RWPE2 (cell line): Measurements from ENCODE around the gene CDK5RAP3.
A peak's percentile ranks its signal among the peaks of the same experiment; 100 is the strongest.

ENCODE experiments used
- ATAC-seq: fragments of 200-7000 bp; cut with Tn5 transposase; 3 replicates; pipeline ENCODE4 v1.9.1; 2021; ENCODE audit warnings: low read depth
- DNase-seq: peaks from one replicate; pipeline ENCODE4 v3.0.0-alpha.2; 2020; ENCODE audit warnings: low spot score
- H3K27ac ChIP-seq: fragments of 450-650 bp; 2 replicates; pipeline ENCODE4 v1.5.1; 2017; ENCODE audit warnings: mild to moderate bottlenecking; ENCODE audit not compliant: poor library complexity, severe bottlenecking
- H3K27me3 ChIP-seq: fragments of 250-450 bp; sonication (Bioruptor Pico); 2 replicates; pipeline ENCODE4 v1.5.1; 2021; ENCODE audit warnings: mild to moderate bottlenecking, moderate library complexity; ENCODE audit not compliant: insufficient read depth, poor library complexity, severe bottlenecking
- H3K36me3 ChIP-seq: fragments of 250-450 bp; sonication (Bioruptor Pico); 2 replicates; pipeline ENCODE4 v1.5.1; 2020; ENCODE audit warnings: low read depth, mild to moderate bottlenecking, moderate library complexity
- H3K4me1 ChIP-seq: fragments of 250-450 bp; sonication (Bioruptor Pico); 2 replicates; pipeline ENCODE4 v1.5.1; 2021; ENCODE audit warnings: mild to moderate bottlenecking, moderate library complexity; ENCODE audit not compliant: insufficient read depth, poor library complexity, severe bottlenecking
- H3K4me3 ChIP-seq: fragments of 250-450 bp; sonication (Bioruptor Pico); 2 replicates; pipeline ENCODE4 v1.5.1; 2021; ENCODE audit warnings: mild to moderate bottlenecking, moderate library complexity; ENCODE audit not compliant: severe bottlenecking
- H3K9me3 ChIP-seq: fragments of 250-450 bp; sonication (Bioruptor Pico); 2 replicates; pipeline ENCODE4 v1.5.1; 2021; ENCODE audit warnings: mild to moderate bottlenecking, moderate library complexity; ENCODE audit not compliant: severe bottlenecking
- CTCF ChIP-seq: fragments of 450-650 bp; IDR thresholded peaks from one replicate; pipeline ENCODE4 v1.5.1; 2017; ENCODE audit warnings: mild to moderate bottlenecking, moderate library complexity; ENCODE audit not compliant: poor library complexity, severe bottlenecking

Gene CDK5RAP3

GRCh38 chr17:48025040-48025903 lies 54.4 kb downstream of the CDK5RAP3 start:
- DNase-seq (peak; percentile 99), ATAC-seq (peak; percentile 64)
- Histone ChIP-seq H3K4me3 (peak overlapping the region; percentile 29), H3K9me3 (no peaks in the 10 kb centered on the region), H3K27me3 (no peaks in the 10 kb centered on the region), H3K27ac (peak overlapping the region; percentile 76), H3K36me3 (no peaks in the 10 kb centered on the region), H3K4me1 (peaks cover 18% of the 10 kb centered on the region)
- peak; percentile 95 for TF ChIP-seq CTCF

- no peak for TF ChIP-seq CTCF
- Histone ChIP-seq H3K4me1 (peaks cover 18% of the 10 kb centered on the region), H3K9me3 (no peaks in the 10 kb centered on the region), H3K4me3 (peak overlapping the region; percentile 29), H3K27me3 (no peaks in the 10 kb centered on the region), H3K27ac (peak overlapping the region; percentile 76), H3K36me3 (no peaks in the 10 kb centered on the region)
- ATAC-seq (peak; percentile 15), DNase-seq (peak; percentile 79)
Measured at GRCh38 chr17:48025904-48026501, 55.1 kb downstream of the CDK5RAP3 start.

- Histone ChIP-seq H3K4me3 (no peak overlapping the region), H3K9me3 (no peaks in the 10 kb centered on the region), H3K27ac (peak overlapping the region; percentile 76), H3K36me3 (no peaks in the 10 kb centered on the region), H3K27me3 (no peaks in the 10 kb centered on the region), H3K4me1 (peaks cover 18% of the 10 kb centered on the region)
- DNase-seq, result peak; percentile 97
- peak; percentile 95 for TF ChIP-seq CTCF
- peak; percentile 76 for ATAC-seq
Measured at GRCh38 chr17:48026502-48027321, 55.8 kb downstream of the CDK5RAP3 start.

- Histone ChIP-seq H3K4me3 (no peak overlapping the region), H3K9me3 (no peaks in the 10 kb centered on the region), H3K4me1 (peaks cover 18% of the 10 kb centered on the region), H3K27ac (peak overlapping the region; percentile 76), H3K27me3 (no peaks in the 10 kb centered on the region), H3K36me3 (no peaks in the 10 kb centered on the region)
- TF ChIP-seq CTCF, result no peak
- ATAC-seq (no peak), DNase-seq (peak; percentile 39)
Measured at GRCh38 chr17:48027322-48027981, 56.5 kb downstream of the CDK5RAP3 start.
